ENCODE data around the gene MMEL1. TPM values are rescaled to one million over a fixed set of nuclear protein-coding genes. Genes with fewer than 3 reads are reported as not detected.
"Not testable (repeated sequence)": the region's sequence is repeated elsewhere in the genome, so short reads cannot be mapped to it uniquely, and the experiment has no call there.

Gene MMEL1
- total RNA-seq, 1 experiment from 2014 or later = not detected

DNA sequence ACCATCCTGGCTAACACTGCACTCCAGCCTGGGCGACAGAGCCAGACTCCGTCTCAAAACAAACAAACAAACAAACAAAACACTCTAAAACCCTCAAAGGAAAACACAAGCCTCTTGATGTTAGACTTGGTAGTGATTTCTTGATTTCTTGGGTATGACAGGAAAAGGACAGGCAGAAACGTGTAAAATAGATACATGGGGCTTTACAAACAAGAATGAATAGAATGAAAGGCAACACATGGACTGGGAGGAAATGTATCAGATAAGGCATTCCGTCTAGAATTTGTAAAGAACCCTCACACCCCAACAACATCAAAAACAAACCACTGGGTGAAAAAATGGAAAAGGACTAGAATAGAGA is 54.1 kb downstream of the MMEL1 start:
- intact Hi-C loops (cut with micrococcal nuclease) = no loop called here
- peaks cover 6% of the 10 kb centered on the region for H3K27me3 Mint-ChIP-seq (ENCODE audit: insufficient read depth, unreplicated experiment)
- H3K4me1 Mint-ChIP-seq (ENCODE audit: insufficient read depth, unreplicated experiment) = no peaks in the 10 kb centered on the region
- no TSS peak for BruUV-seq (replicated peaks)
- POLR2A ChIA-PET = no interaction called here
- TF ChIP-seq, protein P1, sequence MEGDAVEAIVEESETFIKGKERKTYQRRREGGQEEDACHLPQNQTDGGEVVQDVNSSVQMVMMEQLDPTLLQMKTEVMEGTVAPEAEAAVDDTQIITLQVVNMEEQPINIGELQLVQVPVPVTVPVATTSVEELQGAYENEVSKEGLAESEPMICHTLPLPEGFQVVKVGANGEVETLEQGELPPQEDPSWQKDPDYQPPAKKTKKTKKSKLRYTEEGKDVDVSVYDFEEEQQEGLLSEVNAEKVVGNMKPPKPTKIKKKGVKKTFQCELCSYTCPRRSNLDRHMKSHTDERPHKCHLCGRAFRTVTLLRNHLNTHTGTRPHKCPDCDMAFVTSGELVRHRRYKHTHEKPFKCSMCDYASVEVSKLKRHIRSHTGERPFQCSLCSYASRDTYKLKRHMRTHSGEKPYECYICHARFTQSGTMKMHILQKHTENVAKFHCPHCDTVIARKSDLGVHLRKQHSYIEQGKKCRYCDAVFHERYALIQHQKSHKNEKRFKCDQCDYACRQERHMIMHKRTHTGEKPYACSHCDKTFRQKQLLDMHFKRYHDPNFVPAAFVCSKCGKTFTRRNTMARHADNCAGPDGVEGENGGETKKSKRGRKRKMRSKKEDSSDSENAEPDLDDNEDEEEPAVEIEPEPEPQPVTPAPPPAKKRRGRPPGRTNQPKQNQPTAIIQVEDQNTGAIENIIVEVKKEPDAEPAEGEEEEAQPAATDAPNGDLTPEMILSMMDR (IDR thresholded peaks at IDR 0.05; ENCODE audit: unreplicated experiment) = no peak
- H3K9me3 Mint-ChIP-seq (ENCODE audit: unreplicated experiment) = peaks cover 3% of the 10 kb centered on the region
- DNase-seq (ENCODE audit: unreplicated experiment) = no peak
- H3K27ac Mint-ChIP-seq (ENCODE audit: low read depth, unreplicated experiment) = no peak overlapping the region
- CTCF ChIA-PET = no interaction called here
- no peak overlapping the region for H3K4me3 Mint-ChIP-seq (ENCODE audit: unreplicated experiment)
- H3K36me3 Mint-ChIP-seq (ENCODE audit: insufficient read depth, unreplicated experiment) = no peaks in the 10 kb centered on the region

DNA sequence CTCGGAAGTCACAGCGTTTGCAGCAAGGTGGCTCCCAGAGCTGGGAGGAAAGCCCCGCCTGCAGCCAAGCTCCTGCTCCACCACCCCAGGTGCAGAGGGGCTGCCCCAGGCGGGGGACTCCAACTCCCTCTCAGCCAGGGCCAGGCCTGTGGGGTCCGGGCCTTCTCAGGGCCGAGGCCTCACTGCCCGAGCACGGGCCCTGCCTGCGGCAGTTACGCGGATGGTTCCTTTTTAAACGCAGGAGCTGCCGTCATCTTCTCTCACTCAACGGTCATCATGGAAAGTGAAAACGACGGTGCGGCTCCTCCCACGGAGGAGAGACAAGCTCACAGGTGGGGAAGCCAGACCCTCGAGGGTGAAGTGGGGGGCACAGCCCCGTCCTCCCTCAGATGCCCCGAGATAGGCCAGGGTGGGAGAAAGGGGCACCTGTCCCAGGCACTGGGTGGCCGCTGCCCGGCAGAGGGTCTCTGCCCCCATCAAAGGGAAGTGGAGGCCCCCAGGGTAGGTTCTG is 55.2 kb downstream of the MMEL1 start:
- intact Hi-C loops (cut with micrococcal nuclease); H3K27ac Mint-ChIP-seq (ENCODE audit: low read depth, unreplicated experiment); BruUV-seq (replicated peaks); H3K36me3 Mint-ChIP-seq (ENCODE audit: insufficient read depth, unreplicated experiment); DNase-seq (ENCODE audit: unreplicated experiment); H3K9me3 Mint-ChIP-seq (ENCODE audit: unreplicated experiment); H3K4me3 Mint-ChIP-seq (ENCODE audit: unreplicated experiment); POLR2A ChIA-PET; H3K4me1 Mint-ChIP-seq (ENCODE audit: insufficient read depth, unreplicated experiment): not testable (repeated sequence)
- peaks cover 17% of the 10 kb centered on the region for H3K27me3 Mint-ChIP-seq (ENCODE audit: insufficient read depth, unreplicated experiment)
- CTCF ChIA-PET = interaction anchor here (0.6 kb wide), 1 partner anchor 16 kb away, joined by 3 read pairs; no protein-coding TSS in a partner anchor

DNA sequence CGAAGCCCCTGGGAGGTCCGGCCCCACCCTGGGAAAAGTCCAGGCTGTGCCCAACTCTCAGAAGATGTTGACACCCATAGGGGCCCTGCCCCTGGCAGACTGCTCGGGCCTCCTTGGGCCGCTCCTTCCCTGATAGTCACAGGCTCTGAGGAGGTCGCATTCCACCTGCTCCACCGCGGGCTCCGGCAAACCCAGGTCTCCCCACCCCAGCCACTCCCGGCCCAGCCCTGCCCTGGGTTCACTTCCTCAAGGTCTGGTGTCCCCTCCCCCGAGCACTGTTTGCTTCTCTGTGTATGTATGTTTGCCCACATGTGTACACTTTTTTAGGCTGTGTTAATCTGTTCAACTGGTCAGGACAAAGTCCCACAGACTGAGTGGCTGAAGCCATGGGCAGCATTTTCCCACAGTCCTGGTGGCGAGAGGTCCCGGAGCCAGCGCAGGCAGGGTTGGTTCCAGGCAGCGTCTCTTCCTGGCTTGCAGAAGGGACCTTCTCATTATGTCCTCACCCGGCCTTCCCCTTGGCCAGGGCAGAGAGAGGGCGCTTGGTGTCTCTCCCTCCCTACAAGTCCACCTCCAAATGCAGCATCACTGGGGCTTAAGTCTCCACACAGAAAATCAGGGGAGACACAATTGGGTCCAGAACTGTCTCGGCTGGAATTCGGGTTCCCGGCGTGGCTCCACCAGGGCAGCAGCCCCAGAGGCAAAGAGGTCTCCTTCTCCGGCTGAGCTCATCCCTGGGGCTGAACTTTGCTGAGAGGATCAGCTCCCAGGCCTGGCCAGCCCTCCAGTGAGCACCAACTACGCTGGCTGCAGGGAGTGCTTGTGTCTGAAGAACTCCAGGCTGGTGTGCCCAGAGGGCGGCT is 56.8 kb downstream of the MMEL1 start:
- no peak for DNase-seq (ENCODE audit: unreplicated experiment)
- Mint-ChIP-seq H3K4me1 (ENCODE audit: insufficient read depth, unreplicated experiment) (no peaks in the 10 kb centered on the region), H3K27me3 (ENCODE audit: insufficient read depth, unreplicated experiment) (peaks cover 23% of the 10 kb centered on the region), H3K36me3 (ENCODE audit: insufficient read depth, unreplicated experiment) (no peaks in the 10 kb centered on the region), H3K27ac (ENCODE audit: low read depth, unreplicated experiment) (no peak overlapping the region), H3K4me3 (ENCODE audit: unreplicated experiment) (no peak overlapping the region), H3K9me3 (ENCODE audit: unreplicated experiment) (peaks cover 10% of the 10 kb centered on the region)
- ChIA-PET CTCF (no interaction called here), POLR2A (no interaction called here)
- no TSS peak for BruUV-seq (replicated peaks)
- TF ChIP-seq, protein P1 (IDR thresholded peaks at IDR 0.05; ENCODE audit: unreplicated experiment) = no peak
- intact Hi-C loops (cut with micrococcal nuclease) = no loop called here

DNA sequence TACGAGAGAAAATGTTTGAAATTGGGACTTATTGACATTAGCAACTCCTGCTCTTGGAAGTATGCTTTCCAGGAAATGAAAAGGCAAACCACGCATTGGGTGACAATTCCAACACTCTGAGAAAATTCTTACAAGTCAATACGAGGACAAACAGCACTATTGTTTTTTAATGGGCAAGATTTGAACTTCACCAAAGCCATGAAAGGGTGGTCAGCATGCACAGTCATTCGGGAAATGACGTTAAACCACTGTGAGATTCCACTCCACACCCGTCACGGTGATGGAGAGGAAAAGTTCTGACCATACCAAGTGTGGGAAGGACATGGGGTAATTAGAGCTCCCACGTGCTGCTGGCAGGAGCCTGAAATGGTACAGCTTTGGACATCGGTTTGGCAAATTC is 58.5 kb downstream of the MMEL1 start:
- POLR2A ChIA-PET = no interaction called here
- no TSS peak for BruUV-seq (replicated peaks)
- Mint-ChIP-seq H3K4me1 (ENCODE audit: insufficient read depth, unreplicated experiment) (no peaks in the 10 kb centered on the region), H3K27me3 (ENCODE audit: insufficient read depth, unreplicated experiment) (peaks cover 23% of the 10 kb centered on the region), H3K27ac (ENCODE audit: low read depth, unreplicated experiment) (no peak overlapping the region), H3K36me3 (ENCODE audit: insufficient read depth, unreplicated experiment) (no peaks in the 10 kb centered on the region), H3K4me3 (ENCODE audit: unreplicated experiment) (no peak overlapping the region), H3K9me3 (ENCODE audit: unreplicated experiment) (peaks cover 10% of the 10 kb centered on the region)
- TF ChIP-seq, protein P1 (IDR thresholded peaks at IDR 0.05; ENCODE audit: unreplicated experiment) = no peak
- CTCF ChIA-PET = interaction anchor here (0.7 kb wide), 1 partner anchor 13 kb away, joined by 3 read pairs; no protein-coding TSS in a partner anchor
- intact Hi-C loops (cut with micrococcal nuclease) = no loop called here
- no peak for DNase-seq (ENCODE audit: unreplicated experiment)
